HL-60 (cell line): ENCODE measurements around the gene B4GALNT4.

Experiments used
- GABPA ChIP-seq: IDR thresholded peaks from 2 replicates; pipeline ENCODE4 v1.6.1; 2012; ENCODE audit warnings: low read depth
- POLR2AphosphoS5 ChIP-seq: IDR thresholded peaks from 2 replicates; pipeline ENCODE4 v1.6.1; 2012; ENCODE audit warnings: low read depth
- SPI1 ChIP-seq: IDR thresholded peaks from 2 replicates; pipeline ENCODE4 v1.6.1; 2012; ENCODE audit warnings: low read depth, mild to moderate bottlenecking, borderline replicate concordance
- TF ChIP-seq, protein P1 (sequence below): IDR thresholded peaks from one replicate; pipeline ENCODE4 v1.5.1; 2011; ENCODE audit warnings: low read length, control low read depth, inconsistent platforms; ENCODE audit not compliant: insufficient read depth
- TF ChIP-seq, protein P2 (sequence below): IDR thresholded peaks from 2 replicates; pipeline ENCODE4 v1.6.1; 2012; ENCODE audit warnings: low read depth; ENCODE audit not compliant: insufficient replicate concordance

DNA sequence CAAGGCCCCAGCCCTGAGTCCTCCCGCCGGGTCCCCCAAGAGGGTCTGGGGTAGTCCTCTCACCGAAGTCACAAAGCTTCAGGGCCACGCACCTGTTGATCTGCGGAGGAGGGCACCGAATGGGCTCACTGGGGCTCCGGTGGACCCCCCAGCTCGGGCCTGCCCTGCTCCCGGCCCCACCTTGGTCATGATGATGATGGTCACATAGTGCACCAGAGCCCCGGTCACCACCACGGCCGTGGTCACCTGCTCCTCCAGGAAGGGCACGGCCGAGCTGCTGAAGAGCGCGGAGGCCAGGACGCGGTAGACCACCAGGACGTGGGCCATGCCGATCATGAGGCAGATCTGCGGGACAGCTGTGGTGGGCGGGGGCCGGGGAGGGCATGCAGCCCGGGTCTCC is 59.0 kb downstream of the B4GALNT4 start:
- TF ChIP-seq, protein P1, sequence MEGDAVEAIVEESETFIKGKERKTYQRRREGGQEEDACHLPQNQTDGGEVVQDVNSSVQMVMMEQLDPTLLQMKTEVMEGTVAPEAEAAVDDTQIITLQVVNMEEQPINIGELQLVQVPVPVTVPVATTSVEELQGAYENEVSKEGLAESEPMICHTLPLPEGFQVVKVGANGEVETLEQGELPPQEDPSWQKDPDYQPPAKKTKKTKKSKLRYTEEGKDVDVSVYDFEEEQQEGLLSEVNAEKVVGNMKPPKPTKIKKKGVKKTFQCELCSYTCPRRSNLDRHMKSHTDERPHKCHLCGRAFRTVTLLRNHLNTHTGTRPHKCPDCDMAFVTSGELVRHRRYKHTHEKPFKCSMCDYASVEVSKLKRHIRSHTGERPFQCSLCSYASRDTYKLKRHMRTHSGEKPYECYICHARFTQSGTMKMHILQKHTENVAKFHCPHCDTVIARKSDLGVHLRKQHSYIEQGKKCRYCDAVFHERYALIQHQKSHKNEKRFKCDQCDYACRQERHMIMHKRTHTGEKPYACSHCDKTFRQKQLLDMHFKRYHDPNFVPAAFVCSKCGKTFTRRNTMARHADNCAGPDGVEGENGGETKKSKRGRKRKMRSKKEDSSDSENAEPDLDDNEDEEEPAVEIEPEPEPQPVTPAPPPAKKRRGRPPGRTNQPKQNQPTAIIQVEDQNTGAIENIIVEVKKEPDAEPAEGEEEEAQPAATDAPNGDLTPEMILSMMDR = no peak
- TF ChIP-seq POLR2AphosphoS5 = no peak
- no peak for TF ChIP-seq SPI1
- TF ChIP-seq GABPA = no peak
- TF ChIP-seq, protein P2, sequence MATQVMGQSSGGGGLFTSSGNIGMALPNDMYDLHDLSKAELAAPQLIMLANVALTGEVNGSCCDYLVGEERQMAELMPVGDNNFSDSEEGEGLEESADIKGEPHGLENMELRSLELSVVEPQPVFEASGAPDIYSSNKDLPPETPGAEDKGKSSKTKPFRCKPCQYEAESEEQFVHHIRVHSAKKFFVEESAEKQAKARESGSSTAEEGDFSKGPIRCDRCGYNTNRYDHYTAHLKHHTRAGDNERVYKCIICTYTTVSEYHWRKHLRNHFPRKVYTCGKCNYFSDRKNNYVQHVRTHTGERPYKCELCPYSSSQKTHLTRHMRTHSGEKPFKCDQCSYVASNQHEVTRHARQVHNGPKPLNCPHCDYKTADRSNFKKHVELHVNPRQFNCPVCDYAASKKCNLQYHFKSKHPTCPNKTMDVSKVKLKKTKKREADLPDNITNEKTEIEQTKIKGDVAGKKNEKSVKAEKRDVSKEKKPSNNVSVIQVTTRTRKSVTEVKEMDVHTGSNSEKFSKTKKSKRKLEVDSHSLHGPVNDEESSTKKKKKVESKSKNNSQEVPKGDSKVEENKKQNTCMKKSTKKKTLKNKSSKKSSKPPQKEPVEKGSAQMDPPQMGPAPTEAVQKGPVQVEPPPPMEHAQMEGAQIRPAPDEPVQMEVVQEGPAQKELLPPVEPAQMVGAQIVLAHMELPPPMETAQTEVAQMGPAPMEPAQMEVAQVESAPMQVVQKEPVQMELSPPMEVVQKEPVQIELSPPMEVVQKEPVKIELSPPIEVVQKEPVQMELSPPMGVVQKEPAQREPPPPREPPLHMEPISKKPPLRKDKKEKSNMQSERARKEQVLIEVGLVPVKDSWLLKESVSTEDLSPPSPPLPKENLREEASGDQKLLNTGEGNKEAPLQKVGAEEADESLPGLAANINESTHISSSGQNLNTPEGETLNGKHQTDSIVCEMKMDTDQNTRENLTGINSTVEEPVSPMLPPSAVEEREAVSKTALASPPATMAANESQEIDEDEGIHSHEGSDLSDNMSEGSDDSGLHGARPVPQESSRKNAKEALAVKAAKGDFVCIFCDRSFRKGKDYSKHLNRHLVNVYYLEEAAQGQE = no peak
